Erythroblast (primary cell): Measurements from ENCODE around the gene CLSTN1.

Source experiments
- GATA1 ChIP-seq: IDR thresholded peaks from 2 replicates; pipeline ENCODE4 v1.6.1; 2011; ENCODE audit warnings: low read depth, mild to moderate bottlenecking, control low read depth, low read length, moderate library complexity
- POLR2A ChIP-seq: IDR thresholded peaks from 2 replicates; pipeline ENCODE4 v1.6.1; 2011; ENCODE audit warnings: mild to moderate bottlenecking, low read length

DNA sequence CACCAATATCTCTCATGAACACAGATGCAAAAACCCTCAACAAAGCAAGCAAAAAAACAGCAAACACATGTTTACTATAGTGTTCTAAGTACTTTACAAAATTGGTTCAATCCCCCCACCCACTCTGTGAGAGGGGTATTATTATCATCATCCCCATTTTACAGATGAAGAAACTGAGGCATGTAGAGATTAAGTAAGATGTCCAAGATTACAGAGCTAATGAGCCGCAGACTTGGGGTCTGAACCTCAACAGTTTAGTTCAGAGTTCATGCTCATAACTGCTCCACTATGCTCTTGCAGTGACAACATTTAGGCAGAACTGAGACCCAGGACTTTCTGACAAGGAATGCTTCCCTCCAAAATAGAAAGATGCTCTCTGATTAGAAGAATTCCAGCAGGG, 21.9 kb downstream of the CLSTN1 start:
- TF ChIP-seq POLR2A (no peak), GATA1 (no peak)
